ENCODE results near the gene RETN. TPM values are rescaled to one million over a fixed set of nuclear protein-coding genes. Genes with fewer than 3 reads are reported as not detected.

The RETN gene
- total RNA-seq, 4 donors from 2014 or later: not detected

GRCh38 chr19:7658219-7658686 lies 10.6 kb upstream of the RETN start:
- DNase-seq: peak in 2 of 3 donors; percentile 63 to 72
- no peaks in the 10 kb centered on the region for H3K9me3 ChIP-seq
- peak overlapping the region in 2 of 4 donors; percentile 57 to 67 for H3K27ac ChIP-seq
- H3K36me3 ChIP-seq: no peaks in the 10 kb centered on the region
- H3K4me1 ChIP-seq: no peaks in the 10 kb centered on the region
- H3K27me3 ChIP-seq: no peaks in the 10 kb centered on the region
- TF ChIP-seq POLR2A (IDR thresholded peaks at IDR 0.05): no peak
- no peak for TF ChIP-seq CTCF (IDR thresholded peaks at IDR 0.05)
- H3K4me3 ChIP-seq: peak overlapping the region in 2 of 4 donors; percentile 24 to 32

- Histone ChIP-seq H3K4me3 (no peak overlapping the region), H3K36me3 (no peaks in the 10 kb centered on the region), H3K9me3 (no peaks in the 10 kb centered on the region), H3K27ac (no peak overlapping the region), H3K4me1 (no peaks in the 10 kb centered on the region), H3K27me3 (no peaks in the 10 kb centered on the region)
- TF ChIP-seq CTCF (IDR thresholded peaks at IDR 0.05) (no peak), POLR2A (IDR thresholded peaks at IDR 0.05) (no peak)
- DNase-seq: no peak
Measured at GRCh38 chr19:7661744-7662538, 6.9 kb upstream of the RETN start.

GRCh38 chr19:7662657-7663056 lies 6.2 kb upstream of the RETN start:
- H3K27me3 ChIP-seq: no peaks in the 10 kb centered on the region
- TF ChIP-seq CTCF (IDR thresholded peaks at IDR 0.05) (no peak), POLR2A (IDR thresholded peaks at IDR 0.05) (no peak)
- H3K4me3 ChIP-seq: no peak overlapping the region
- H3K27ac ChIP-seq: no peak overlapping the region
- H3K36me3 ChIP-seq: no peaks in the 10 kb centered on the region
- no peaks in the 10 kb centered on the region for H3K4me1 ChIP-seq
- DNase-seq: no peak
- no peaks in the 10 kb centered on the region for H3K9me3 ChIP-seq

- TF ChIP-seq POLR2A (IDR thresholded peaks at IDR 0.05) (no peak), CTCF (IDR thresholded peaks at IDR 0.05) (no peak)
- Histone ChIP-seq H3K36me3 (no peaks in the 10 kb centered on the region), H3K27ac (no peak overlapping the region), H3K27me3 (no peaks in the 10 kb centered on the region), H3K4me3 (no peak overlapping the region), H3K4me1 (no peaks in the 10 kb centered on the region), H3K9me3 (no peaks in the 10 kb centered on the region)
- no peak for DNase-seq
Measured at GRCh38 chr19:7663706-7664105, 5.1 kb upstream of the RETN start.

GRCh38 chr19:7665076-7665475 lies 3.8 kb upstream of the RETN start:
- no peaks in the 10 kb centered on the region for H3K27me3 ChIP-seq
- H3K27ac ChIP-seq: no peak overlapping the region
- H3K4me1 ChIP-seq: no peaks in the 10 kb centered on the region
- no peaks in the 10 kb centered on the region for H3K9me3 ChIP-seq
- no peak overlapping the region for H3K4me3 ChIP-seq
- H3K36me3 ChIP-seq: no peaks in the 10 kb centered on the region
- TF ChIP-seq POLR2A (IDR thresholded peaks at IDR 0.05) (no peak), CTCF (IDR thresholded peaks at IDR 0.05) (no peak)
- no peak for DNase-seq

Data from Peyer's patch (tissue), 4 donors.